ENCODE data around the gene MAN1A1. TPM values are rescaled to one million over a fixed set of nuclear protein-coding genes. Genes with fewer than 3 reads are reported as not detected.
"Not testable (repeated sequence)": the region's sequence is repeated elsewhere in the genome, so short reads cannot be mapped to it uniquely, and the experiment has no call there.

MAN1A1 gene
- 10 to 100 TPM; 33.9 to 64.9 (median 56.7) TPM for polyA plus RNA-seq

- H3K4me1 Mint-ChIP-seq, result peaks cover 46 to 69% of the 10 kb centered on the region in 2 donors
- peak; percentile 93 to 94 (median 93) for DNase-seq
- peak within 1 kb of the TSS; percentile 88 to 99 (median 97) for H3K4me3 Mint-ChIP-seq
- peaks cover 5 to 18% (median 5%) of the 10 kb centered on the region in 3 donors for H3K27me3 Mint-ChIP-seq (ENCODE audit: low read depth in 3 of 3)
- peaks cover 0 to 3% (median 0%) of the 10 kb centered on the region in 6 donors for H3K9me3 Mint-ChIP-seq
- peaks cover 0 to 4% (median 0%) of the 10 kb centered on the region in 3 donors for H3K36me3 Mint-ChIP-seq
- peak within 1 kb of the TSS; percentile 79 to 96 (median 92) for H3K27ac Mint-ChIP-seq
Measured at GRCh38 chr6:119349361-119350201, at the start of gene MAN1A1. Gene MAN1A1 (minus strand): TSS chr6:119349761. CDS start chr6:119349065, 696 bp downstream.

GRCh38 chr6:119395192-119395591 lies 45.6 kb upstream of the MAN1A1 start:
- peaks cover 0 to 4% (median 0%) of the 10 kb centered on the region in 3 donors for H3K36me3 Mint-ChIP-seq
- H3K4me3 Mint-ChIP-seq, result no peak overlapping the region
- H3K9me3 Mint-ChIP-seq, result peaks cover 5 to 28% (median 8%) of the 10 kb centered on the region in 6 donors
- no peaks in the 10 kb centered on the region for H3K4me1 Mint-ChIP-seq
- H3K27ac Mint-ChIP-seq, result no peak overlapping the region
- no peak for DNase-seq
- H3K27me3 Mint-ChIP-seq (ENCODE audit: low read depth in 3 of 3), result peaks cover 0 to 7% (median 0%) of the 10 kb centered on the region in 3 donors

- Mint-ChIP-seq H3K4me3 (no peak overlapping the region), H3K27me3 (ENCODE audit: low read depth in 3 of 3) (no peaks in the 10 kb centered on the region), H3K9me3 (peaks cover 0 to 15% (median 5%) of the 10 kb centered on the region in 6 donors), H3K36me3 (peaks cover 5 to 13% (median 6%) of the 10 kb centered on the region in 3 donors), H3K4me1 (no peaks in the 10 kb centered on the region), H3K27ac (no peak overlapping the region)
- DNase-seq, result no peak
Measured at GRCh38 chr6:119390247-119390793, 40.8 kb upstream of the MAN1A1 start.

GRCh38 chr6:119385994-119386393 lies 36.4 kb upstream of the MAN1A1 start:
- Mint-ChIP-seq H3K9me3 (peaks cover 0 to 19% (median 6%) of the 10 kb centered on the region in 6 donors), H3K27me3 (ENCODE audit: low read depth in 3 of 3) (no peaks in the 10 kb centered on the region), H3K27ac (no peak overlapping the region), H3K4me3 (no peak overlapping the region), H3K4me1 (no peaks in the 10 kb centered on the region), H3K36me3 (peaks cover 12 to 26% (median 20%) of the 10 kb centered on the region in 3 donors)
- no peak for DNase-seq

GRCh38 chr6:119384444-119384843 lies 34.9 kb upstream of the MAN1A1 start:
- no peaks in the 10 kb centered on the region for H3K27me3 Mint-ChIP-seq (ENCODE audit: low read depth in 3 of 3)
- peaks cover 0 to 19% (median 9%) of the 10 kb centered on the region in 6 donors for H3K9me3 Mint-ChIP-seq
- DNase-seq, result no peak
- no peak overlapping the region for H3K27ac Mint-ChIP-seq
- peaks cover 12 to 38% (median 24%) of the 10 kb centered on the region in 3 donors for H3K36me3 Mint-ChIP-seq
- H3K4me3 Mint-ChIP-seq, result no peak overlapping the region
- no peaks in the 10 kb centered on the region for H3K4me1 Mint-ChIP-seq

- no peak for DNase-seq
- H3K27ac Mint-ChIP-seq, result no peak overlapping the region
- H3K36me3 Mint-ChIP-seq, result peaks cover 5 to 31% (median 22%) of the 10 kb centered on the region in 3 donors
- H3K9me3 Mint-ChIP-seq, result peaks cover 0 to 5% (median 3%) of the 10 kb centered on the region in 6 donors
- H3K4me1 Mint-ChIP-seq, result no peaks in the 10 kb centered on the region
- H3K27me3 Mint-ChIP-seq (ENCODE audit: low read depth in 3 of 3), result peaks cover 0 to 2% (median 0%) of the 10 kb centered on the region in 3 donors
- H3K4me3 Mint-ChIP-seq, result no peak overlapping the region
Measured at GRCh38 chr6:119379809-119380208, 30.2 kb upstream of the MAN1A1 start.

- H3K4me1 Mint-ChIP-seq; H3K9me3 Mint-ChIP-seq; H3K4me3 Mint-ChIP-seq; H3K27me3 Mint-ChIP-seq (ENCODE audit: low read depth in 3 of 3); DNase-seq; H3K27ac Mint-ChIP-seq: not testable (repeated sequence)
- H3K36me3 Mint-ChIP-seq, result peaks cover 0 to 27% (median 13%) of the 10 kb centered on the region in 3 donors
Measured at GRCh38 chr6:119377043-119377442, 27.5 kb upstream of the MAN1A1 start.

GRCh38 chr6:119370080-119370479 lies 20.5 kb upstream of the MAN1A1 start:
- Mint-ChIP-seq H3K4me1 (no peaks in the 10 kb centered on the region), H3K27me3 (ENCODE audit: low read depth in 3 of 3) (peaks cover 0 to 2% (median 0%) of the 10 kb centered on the region in 3 donors), H3K27ac (no peak overlapping the region), H3K36me3 (peaks cover 8 to 32% (median 13%) of the 10 kb centered on the region in 3 donors), H3K4me3 (no peak overlapping the region), H3K9me3 (no peaks in the 10 kb centered on the region)
- no peak for DNase-seq

GRCh38 chr6:119368921-119369320 lies 19.4 kb upstream of the MAN1A1 start:
- H3K9me3 Mint-ChIP-seq, result no peaks in the 10 kb centered on the region
- no peak overlapping the region for H3K4me3 Mint-ChIP-seq
- peaks cover 0 to 2% (median 0%) of the 10 kb centered on the region in 3 donors for H3K27me3 Mint-ChIP-seq (ENCODE audit: low read depth in 3 of 3)
- no peaks in the 10 kb centered on the region for H3K4me1 Mint-ChIP-seq
- H3K36me3 Mint-ChIP-seq, result peaks cover 13 to 43% (median 19%) of the 10 kb centered on the region in 3 donors
- no peak for DNase-seq
- no peak overlapping the region for H3K27ac Mint-ChIP-seq

- Mint-ChIP-seq H3K27me3 (ENCODE audit: low read depth in 3 of 3) (no peaks in the 10 kb centered on the region), H3K4me3 (no peak overlapping the region), H3K27ac (peak overlapping the region in 1 of 6 donors; percentile 13), H3K36me3 (peaks cover 12 to 26% (median 19%) of the 10 kb centered on the region in 3 donors), H3K9me3 (no peaks in the 10 kb centered on the region), H3K4me1 (peaks cover 2 to 25% of the 10 kb centered on the region in 2 donors)
- DNase-seq, result no peak
Measured at GRCh38 chr6:119361209-119361608, 11.6 kb upstream of the MAN1A1 start.

GRCh38 chr6:119360262-119360915 lies 10.8 kb upstream of the MAN1A1 start:
- Mint-ChIP-seq H3K9me3 (no peaks in the 10 kb centered on the region), H3K36me3 (peaks cover 8 to 18% (median 14%) of the 10 kb centered on the region in 3 donors), H3K4me3 (no peak overlapping the region), H3K4me1 (peaks cover 2 to 25% of the 10 kb centered on the region in 2 donors), H3K27me3 (ENCODE audit: low read depth in 3 of 3) (no peaks in the 10 kb centered on the region), H3K27ac (peak overlapping the region in 1 of 6 donors; percentile 42)
- DNase-seq, result no peak

GRCh38 chr6:119355890-119356289 lies 6.3 kb upstream of the MAN1A1 start:
- H3K4me1 Mint-ChIP-seq, result peaks cover 9 to 36% of the 10 kb centered on the region in 2 donors
- no peak overlapping the region for H3K27ac Mint-ChIP-seq
- no peak for DNase-seq
- no peaks in the 10 kb centered on the region for H3K27me3 Mint-ChIP-seq (ENCODE audit: low read depth in 3 of 3)
- H3K4me3 Mint-ChIP-seq, result no peak overlapping the region
- H3K9me3 Mint-ChIP-seq, result no peaks in the 10 kb centered on the region
- no peaks in the 10 kb centered on the region for H3K36me3 Mint-ChIP-seq

- peaks cover 11 to 37% of the 10 kb centered on the region in 2 donors for H3K4me1 Mint-ChIP-seq
- no peak overlapping the region for H3K27ac Mint-ChIP-seq
- H3K27me3 Mint-ChIP-seq (ENCODE audit: low read depth in 3 of 3), result peaks cover 0 to 4% (median 2%) of the 10 kb centered on the region in 3 donors
- no peak overlapping the region for H3K4me3 Mint-ChIP-seq
- H3K36me3 Mint-ChIP-seq, result no peaks in the 10 kb centered on the region
- no peaks in the 10 kb centered on the region for H3K9me3 Mint-ChIP-seq
- DNase-seq, result no peak
Measured at GRCh38 chr6:119355157-119355556, 5.6 kb upstream of the MAN1A1 start.

Measured in immature natural killer cell (primary cell).